ENCODE data around the gene PIGH.
"Not testable (repeated sequence)": the region's sequence is repeated elsewhere in the genome, so short reads cannot be mapped to it uniquely, and the experiment has no call there.

PIGH gene

DNA sequence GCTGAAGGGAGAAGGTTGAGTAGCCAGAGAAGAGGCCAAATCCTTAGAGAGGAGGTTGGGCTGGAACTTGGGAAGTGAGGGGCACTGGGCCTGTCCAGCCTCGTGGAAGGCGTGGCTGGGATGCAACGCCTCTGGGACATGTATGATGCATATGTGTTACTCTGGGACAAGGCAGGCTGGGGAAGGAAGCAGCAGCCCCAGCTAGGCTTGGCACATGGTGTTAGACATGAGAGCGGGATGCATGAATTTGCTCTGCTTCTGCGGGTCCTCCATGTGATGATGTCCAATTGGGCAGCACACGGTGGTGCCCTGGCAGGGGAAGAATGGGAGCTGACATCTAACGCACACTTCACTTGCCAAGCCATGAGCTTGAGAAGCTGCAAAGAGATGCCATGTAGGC, 45.7 kb downstream of the PIGH start:
- no peak for TF ChIP-seq CTCF (IDR thresholded peaks at IDR 0.05; ENCODE audit: insufficient read depth, low read depth, low read length, missing control alignments)
- no peak for DNase-seq (ENCODE audit: low read depth)
- no peak overlapping the region for H3K4me3 ChIP-seq (ENCODE audit: low read depth, low read length)

GRCh38 chr14:67553547-67553946, 46.5 kb downstream of the PIGH start:
- TF ChIP-seq CTCF (IDR thresholded peaks at IDR 0.05; ENCODE audit: insufficient read depth, low read depth, low read length, missing control alignments) = no peak
- no peak for DNase-seq (ENCODE audit: low read depth)
- no peak overlapping the region for H3K4me3 ChIP-seq (ENCODE audit: low read depth, low read length)

DNA sequence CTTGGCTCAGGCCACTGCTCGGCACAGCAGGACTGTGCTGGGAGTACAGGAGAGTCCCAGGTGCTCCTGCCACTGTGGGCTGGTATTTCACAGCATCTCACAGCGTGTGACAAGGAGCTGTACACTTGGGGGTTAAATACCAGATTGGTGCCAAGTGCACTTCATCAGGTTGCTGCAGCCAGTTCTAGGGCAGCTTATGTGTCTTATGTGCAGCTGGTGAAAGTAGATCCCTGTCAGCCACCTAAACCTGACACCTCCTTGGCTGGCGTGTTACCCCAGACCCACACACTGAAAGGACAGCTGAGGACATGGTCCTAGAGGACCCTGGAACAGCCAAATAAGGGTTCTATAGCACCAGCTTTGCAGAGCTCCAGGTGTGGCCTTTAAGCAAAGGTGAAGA, 48.1 kb downstream of the PIGH start:
- TF ChIP-seq CTCF (IDR thresholded peaks at IDR 0.05; ENCODE audit: insufficient read depth, low read depth, low read length, missing control alignments) = no peak
- H3K4me3 ChIP-seq (ENCODE audit: low read depth, low read length) = no peak overlapping the region
- DNase-seq (ENCODE audit: low read depth) = no peak

DNA sequence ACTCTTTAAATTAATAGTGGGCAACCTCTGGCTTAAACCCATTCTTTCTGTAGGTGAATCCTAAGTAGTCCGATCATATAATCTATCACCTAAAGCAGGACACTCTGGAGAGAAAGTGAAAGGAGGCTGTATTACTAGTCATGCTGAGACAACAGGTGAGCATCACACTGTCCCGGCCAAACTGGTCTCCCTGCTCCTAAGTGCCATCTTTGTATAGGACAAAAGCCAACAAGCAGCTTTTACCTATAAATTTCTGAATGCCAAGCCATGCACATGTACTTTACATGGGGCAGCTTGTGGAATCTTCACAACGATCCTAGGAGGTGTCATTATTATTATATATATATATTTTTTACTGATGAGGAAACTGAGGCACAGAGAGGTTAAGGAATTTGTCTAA, 48.9 kb downstream of the PIGH start:
- no peak overlapping the region for H3K4me3 ChIP-seq (ENCODE audit: low read depth, low read length)
- no peak for DNase-seq (ENCODE audit: low read depth)
- TF ChIP-seq CTCF (IDR thresholded peaks at IDR 0.05; ENCODE audit: insufficient read depth, low read depth, low read length, missing control alignments) = no peak

GRCh38 chr14:67549734-67550133, 50.3 kb downstream of the PIGH start:
- no peak for DNase-seq (ENCODE audit: low read depth)
- H3K4me3 ChIP-seq (ENCODE audit: low read depth, low read length) = no peak overlapping the region
- TF ChIP-seq CTCF (IDR thresholded peaks at IDR 0.05; ENCODE audit: insufficient read depth, low read depth, low read length, missing control alignments) = no peak

GRCh38 chr14:67547224-67547780, 52.8 kb downstream of the PIGH start:
- no peak for TF ChIP-seq CTCF (IDR thresholded peaks at IDR 0.05; ENCODE audit: insufficient read depth, low read depth, low read length, missing control alignments)
- no peak for DNase-seq (ENCODE audit: low read depth)
- H3K4me3 ChIP-seq (ENCODE audit: low read depth, low read length) = no peak overlapping the region

- TF ChIP-seq CTCF (IDR thresholded peaks at IDR 0.05; ENCODE audit: insufficient read depth, low read depth, low read length, missing control alignments) = no peak
- DNase-seq (ENCODE audit: low read depth) = no peak
- no peak overlapping the region for H3K4me3 ChIP-seq (ENCODE audit: low read depth, low read length)
Observed at GRCh38 chr14:67544590-67544989, 55.5 kb downstream of the PIGH start.

DNA sequence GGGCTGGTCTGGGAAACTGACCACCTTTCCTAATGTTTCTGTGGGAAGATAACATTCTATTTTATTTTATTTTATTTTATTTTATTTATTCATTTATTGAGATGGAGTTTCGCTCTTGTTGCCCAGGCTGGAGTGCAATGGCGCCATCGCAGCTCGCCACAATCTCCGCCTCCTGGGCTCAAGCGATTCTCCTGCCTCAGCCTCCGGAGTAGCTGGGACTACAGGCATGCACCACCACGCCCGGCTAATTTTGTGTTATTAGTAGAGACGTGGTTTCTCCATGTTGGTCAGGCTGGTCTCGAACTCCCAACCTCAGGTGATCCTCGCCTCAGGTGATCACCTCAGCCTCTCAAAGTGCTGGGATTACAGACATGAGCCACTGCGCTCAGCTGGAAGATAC, 57.4 kb downstream of the PIGH start:
- H3K4me3 ChIP-seq (ENCODE audit: low read depth, low read length); DNase-seq (ENCODE audit: low read depth): not testable (repeated sequence)
